ENCODE results near the gene BRD1. TPM values are rescaled to one million over a fixed set of nuclear protein-coding genes. Genes with fewer than 3 reads are reported as not detected.

BRD1 gene
- polyA plus RNA-seq, 1 experiment = 4.6 TPM

GRCh38 chr22:49850021-49850911, 22.6 kb upstream of the BRD1 start:
- POLR2A ChIA-PET = no interaction called here

GRCh38 chr22:49849161-49850020, 21.7 kb upstream of the BRD1 start:
- no peak overlapping the region for H3K4me3 ChIP-seq (ENCODE audit: low read depth, low read length)
- ChIA-PET CTCF (no interaction called here), POLR2A (no interaction called here)
- peaks cover 63% of the 10 kb centered on the region for H3K27me3 ChIP-seq (ENCODE audit: control insufficient read depth, insufficient read depth, low read length)
- no peak for DNase-seq (ENCODE audit: low read depth, low spot score)
- TF ChIP-seq CTCF (IDR thresholded peaks at IDR 0.05; ENCODE audit: low read depth, low read length) = no peak
- H3K27ac ChIP-seq (ENCODE audit: low read depth, low read length) = no peak overlapping the region
- peaks cover 5% of the 10 kb centered on the region; the same call in 1 of the 2 replicates for H3K9me3 ChIP-seq (ENCODE audit: control insufficient read depth, insufficient read depth, low read length)

More at GRCh38 chr22:49850021-49850911, 22.6 kb upstream of the BRD1 start:
- H3K27ac ChIP-seq (ENCODE audit: low read depth, low read length) = no peak overlapping the region
- peaks cover 5% of the 10 kb centered on the region; the same call in 1 of the 2 replicates for H3K9me3 ChIP-seq (ENCODE audit: control insufficient read depth, insufficient read depth, low read length)
- no peak overlapping the region for H3K4me3 ChIP-seq (ENCODE audit: low read depth, low read length)
- H3K27me3 ChIP-seq (ENCODE audit: control insufficient read depth, insufficient read depth, low read length) = peaks cover 55% of the 10 kb centered on the region
- TF ChIP-seq CTCF (IDR thresholded peaks at IDR 0.05; ENCODE audit: low read depth, low read length) = no peak
- no peak for DNase-seq (ENCODE audit: low read depth, low spot score)
- CTCF ChIA-PET = no interaction called here

GRCh38 chr22:49848690-49849160, 21.1 kb upstream of the BRD1 start:
- ChIA-PET POLR2A (no interaction called here), CTCF (no interaction called here)
- no peak for DNase-seq (ENCODE audit: low read depth, low spot score)
- Histone ChIP-seq H3K9me3 (ENCODE audit: control insufficient read depth, insufficient read depth, low read length) (peaks cover 5% of the 10 kb centered on the region; the same call in 1 of the 2 replicates), H3K27ac (ENCODE audit: low read depth, low read length) (no peak overlapping the region), H3K4me3 (ENCODE audit: low read depth, low read length) (peak overlapping the region; percentile 29; the same call in 1 of the 2 replicates), H3K27me3 (ENCODE audit: control insufficient read depth, insufficient read depth, low read length) (peaks cover 66% of the 10 kb centered on the region)
- no peak for TF ChIP-seq CTCF (IDR thresholded peaks at IDR 0.05; ENCODE audit: low read depth, low read length)

GRCh38 chr22:49847751-49848689, 20.3 kb upstream of the BRD1 start:
- TF ChIP-seq CTCF (IDR thresholded peaks at IDR 0.05; ENCODE audit: low read depth, low read length) = no peak
- H3K27me3 ChIP-seq (ENCODE audit: control insufficient read depth, insufficient read depth, low read length) = peaks cover 66% of the 10 kb centered on the region
- ChIA-PET CTCF (no interaction called here), POLR2A (no interaction called here)
- H3K4me3 ChIP-seq (ENCODE audit: low read depth, low read length) = peak overlapping the region; percentile 29; the same call in 1 of the 2 replicates
- DNase-seq (ENCODE audit: low read depth, low spot score) = no peak
- peaks cover 5% of the 10 kb centered on the region; the same call in 1 of the 2 replicates for H3K9me3 ChIP-seq (ENCODE audit: control insufficient read depth, insufficient read depth, low read length)
- H3K27ac ChIP-seq (ENCODE audit: low read depth, low read length) = no peak overlapping the region
